H1 (cell line): Measurements from ENCODE around the gene MMAB. TPM values are rescaled to one million over a fixed set of nuclear protein-coding genes. Genes with fewer than 3 reads are reported as not detected.

Experiments used
- CTCF ChIA-PET: fragments of 300-600 bp; sonication (Branson Sonifier 250); formaldehyde crosslinking; loops from one replicate; lab custom pipeline; 2021; ENCODE audit not compliant: partially characterized antibody; lab: Charles Lee
- POLR2A ChIA-PET: fragments of 300-600 bp; sonication (Branson Sonifier 250); formaldehyde crosslinking; loops from one replicate; lab custom pipeline; 2021; ENCODE audit warnings: inconsistent platforms; ENCODE audit not compliant: partially characterized antibody; lab: Charles Lee
- DNase-seq, 2 experiments: peaks; one replicate each; pipeline versions ENCODE4 v3.0.0 to v3.0.0-alpha.2; 2010 to 2022; ENCODE audit warnings: low spot score in 2 of 2, low read depth in 1 of 2, mixed read lengths in 1 of 2
- FAIRE-seq: peaks from 2 replicates; lab custom pipeline; 2011; peaks lifted over from hg19 to GRCh38; lab: Jason Lieb, UNC
- H2AFZ ChIP-seq: 2 replicates; pipeline ENCODE4 v1.8.1; 2012; ENCODE audit warnings: low read length, inconsistent platforms
- H2AK5ac ChIP-seq: 2 replicates; pipeline ENCODE4 v1.6.1; 2013; ENCODE audit warnings: low read depth, low read length
- H2BK120ac ChIP-seq: replicated peaks from 2 replicates; pipeline ENCODE3; 2013; ENCODE audit warnings: low read depth, low read length, inconsistent platforms
- H2BK12ac ChIP-seq: 2 replicates; pipeline ENCODE4 v1.6.1; 2013; ENCODE audit warnings: low read depth, low read length
- H2BK15ac ChIP-seq: 2 replicates; pipeline ENCODE4 v1.6.1; 2013; ENCODE audit warnings: low read length
- H2BK20ac ChIP-seq: 2 replicates; pipeline ENCODE4 v1.6.1; 2013; ENCODE audit warnings: low read length
- H2BK5ac ChIP-seq: 2 replicates; pipeline ENCODE4 v1.6.1; 2013; ENCODE audit warnings: low read depth, low read length
- H3K14ac ChIP-seq: 2 replicates; pipeline ENCODE4 v1.6.1; 2013; ENCODE audit warnings: inconsistent platforms; ENCODE audit not compliant: insufficient read length
- H3K18ac ChIP-seq: 2 replicates; pipeline ENCODE4 v1.6.1; 2013; ENCODE audit warnings: low read length; ENCODE audit errors: extremely low read depth
- H3K23ac ChIP-seq: 2 replicates; pipeline ENCODE4 v1.6.1; 2013; ENCODE audit warnings: inconsistent platforms; ENCODE audit not compliant: insufficient read length
- H3K23me2 ChIP-seq: 2 replicates; pipeline ENCODE4 v1.6.1; 2013; ENCODE audit warnings: low read depth, low read length
- H3K27ac ChIP-seq: 2 replicates; pipeline ENCODE4 v1.6.1; 2011; ENCODE audit warnings: low read depth, low read length, inconsistent platforms
- H3K27me3 ChIP-seq, 4 experiments: replicated peaks in 1 of 4; 1 replicate in 1 of 4; 2 replicates in 3 of 4; pipeline versions ENCODE4 v1.6.1 to v1.8.1; 2011 to 2013; ENCODE audit warnings: low read length in 3 of 4, mild to moderate bottlenecking in 3 of 4, inconsistent platforms in 2 of 4, mixed read lengths in 2 of 4, moderate library complexity in 1 of 4; ENCODE audit not compliant: control insufficient read depth in 3 of 4, insufficient read depth in 3 of 4; ENCODE audit errors: extremely low read depth in 1 of 4
- H3K36me3 ChIP-seq, 4 experiments: 2 replicates each; pipeline versions ENCODE4 v1.6.1 to v1.8.1; 2011 to 2013; ENCODE audit warnings: mild to moderate bottlenecking in 4 of 4, low read length in 3 of 4, moderate library complexity in 2 of 4, control low read depth in 1 of 4, inconsistent platforms in 1 of 4; ENCODE audit not compliant: insufficient read depth in 4 of 4, control insufficient read depth in 2 of 4
- H3K4ac ChIP-seq: replicated peaks from 2 replicates; pipeline ENCODE3; 2013; ENCODE audit warnings: low read length, low read depth, mixed read lengths, inconsistent platforms; ENCODE audit not compliant: insufficient read length
- H3K4me1 ChIP-seq, 4 experiments: replicated peaks in 1 of 4; 1 replicate in 1 of 4; 2 replicates in 3 of 4; pipeline versions ENCODE4 v1.6.1 to v1.8.1; 2011 to 2013; ENCODE audit warnings: low read length in 3 of 4, inconsistent platforms in 2 of 4, mixed read lengths in 1 of 4; ENCODE audit not compliant: insufficient read depth in 4 of 4, control insufficient read depth in 3 of 4
- H3K4me2 ChIP-seq, 2 experiments: 2 replicates each; pipeline versions ENCODE4 v1.6.1 to v1.8.1; 2011 to 2013; ENCODE audit warnings: low read depth in 2 of 2, low read length in 2 of 2, control low read depth in 1 of 2, inconsistent platforms in 1 of 2, mild to moderate bottlenecking in 1 of 2; ENCODE audit not compliant: insufficient read depth in 1 of 2
- H3K4me3 ChIP-seq, 4 experiments: fragments of 200-600, 300-600 bp in 1 of 4; sonication (generic), shearing (Covaris generic), sonication (Bioruptor Twin) in 1 of 4; 2 replicates each; pipeline versions ENCODE4 v1.5.1 to v1.8.1; 2011 to 2016; ENCODE audit warnings: low read length in 4 of 4, low read depth in 3 of 4, control low read depth in 2 of 4, inconsistent platforms in 2 of 4, mild to moderate bottlenecking in 2 of 4, mixed read lengths in 1 of 4, moderate library complexity in 1 of 4; ENCODE audit not compliant: insufficient read depth in 2 of 4; ENCODE audit errors: extremely low read depth in 1 of 4
- H3K56ac ChIP-seq: replicated peaks from 2 replicates; pipeline ENCODE3; 2013; ENCODE audit warnings: low read depth, mild to moderate bottlenecking, mixed read lengths, low read length, inconsistent platforms; ENCODE audit not compliant: insufficient read length
- H3K79me1 ChIP-seq: 2 replicates; pipeline ENCODE4 v1.6.1; 2013; ENCODE audit warnings: low read depth, low read length, control low read depth
- H3K79me2 ChIP-seq, 2 experiments: 2 replicates each; pipeline versions ENCODE4 v1.6.1 to v1.8.1; 2012 to 2013; ENCODE audit warnings: low read length in 2 of 2, mild to moderate bottlenecking in 2 of 2, inconsistent platforms in 1 of 2; ENCODE audit not compliant: insufficient read depth in 2 of 2, control insufficient read depth in 1 of 2
- H3K9ac ChIP-seq, 4 experiments: replicated peaks in 1 of 4; 1 replicate in 1 of 4; 2 replicates in 3 of 4; pipeline versions ENCODE4 v1.6.1 to v1.8.1; 2011 to 2013; ENCODE audit warnings: low read depth in 3 of 4, low read length in 3 of 4, control low read depth in 2 of 4, mild to moderate bottlenecking in 2 of 4, moderate library complexity in 2 of 4, inconsistent platforms in 1 of 4; ENCODE audit errors: extremely low read depth in 1 of 4
- H3K9me3 ChIP-seq, 2 experiments: 2 replicates each; pipeline versions ENCODE4 v1.6.1 to v1.8.1; 2012 to 2013; ENCODE audit warnings: mild to moderate bottlenecking in 2 of 2, moderate library complexity in 2 of 2, control low read depth in 1 of 2, inconsistent platforms in 1 of 2, low read depth in 1 of 2, low read length in 1 of 2, mixed read lengths in 1 of 2; ENCODE audit not compliant: insufficient read depth in 2 of 2
- H4K20me1 ChIP-seq, 2 experiments: replicated peaks in 1 of 2; 2 replicates each; pipeline versions ENCODE3 to v1.8.1; 2011 to 2013; ENCODE audit warnings: inconsistent platforms in 2 of 2, low read length in 2 of 2, mild to moderate bottlenecking in 1 of 2; ENCODE audit not compliant: insufficient read depth in 2 of 2, control insufficient read depth in 1 of 2
- H4K5ac ChIP-seq: 2 replicates; pipeline ENCODE4 v1.6.1; 2013; ENCODE audit warnings: low read length, low read depth, mixed read lengths, inconsistent platforms; ENCODE audit not compliant: insufficient read length
- H4K8ac ChIP-seq: 2 replicates; pipeline ENCODE4 v1.8.0; 2013; ENCODE audit warnings: mild to moderate bottlenecking, moderate library complexity, low read length, inconsistent platforms; ENCODE audit not compliant: insufficient read depth; ENCODE audit errors: extremely low read depth
- H4K91ac ChIP-seq: replicated peaks from 2 replicates; pipeline ENCODE3; 2013; ENCODE audit warnings: low read length, mixed read lengths, inconsistent platforms; ENCODE audit not compliant: insufficient read length
- CHD2 ChIP-seq: IDR thresholded peaks from 2 replicates; pipeline ENCODE4 v1.6.1; 2012; ENCODE audit warnings: low read length, improper control_type of control experiment
- CTCF ChIP-seq, 3 experiments: IDR thresholded peaks; 1 replicate in 2 of 3; 2 replicates in 1 of 3; pipeline versions ENCODE4 v1.5.1 to v1.6.1; 2011; ENCODE audit warnings: low read length in 3 of 3, mild to moderate bottlenecking in 3 of 3, inconsistent platforms in 2 of 3, low read depth in 1 of 3, moderate library complexity in 1 of 3; ENCODE audit not compliant: insufficient read depth in 1 of 3; ENCODE audit errors: control extremely low read depth in 1 of 3
- WGBS, 2 experiments: shearing (Covaris generic) in 1 of 2; methylation state at CpG; one replicate each; pipeline versions ENCODE4 v1.1.6 to v1.1.7; 2013 to 2015; ENCODE audit warnings: low lambda C conversion rate in 2 of 2, mixed read lengths in 2 of 2, inconsistent platforms in 1 of 2, low coverage in 1 of 2, missing lambda C conversion rate in 1 of 2; ENCODE audit not compliant: insufficient replicate concordance in 2 of 2, insufficient coverage in 1 of 2, insufficient read length in 1 of 2; ENCODE audit errors: extremely low coverage in 1 of 2, missing lambda C conversion rate in 1 of 2; 5-methylcytosine and 5-hydroxymethylcytosine counted together
- polyA plus RNA-seq, 7 experiments: library from polyadenylated mRNA; depleted of rRNA in 3 of 7; stranded (reverse) in 5 of 7; unstranded in 2 of 7; fragments of >200 nt in 5 of 7; fragments of 200-250 nt in 2 of 7; gene quantifications; 1 replicate in 5 of 7; 2 replicates in 1 of 7; 4 replicates in 1 of 7; pipeline versions ENCODE4 v1.2.1 to v1.2.3, GENCODE V29; 2011 to 2013; ENCODE audit warnings: missing spikeins in 2 of 7, mixed read lengths in 2 of 7
- total RNA-seq: library from RNA; stranded (reverse); fragmentation: NEBNext Ultra II Directional; extraction: Animal tissue kit (Norgen Biotek cat#: 25700); gene quantifications from 2 replicates; pipeline ENCODE4 v1.2.1, GENCODE V29; 2021

Gene MMAB
- total and polyA plus RNA-seq, 2 of the 8 experiments (the other 6 are each of a cell fraction or from before 2014, with no cell fraction given): 12.9 to 18.5 TPM

- H4K91ac ChIP-seq: no peak overlapping the region
- TF ChIP-seq CTCF (IDR thresholded peaks at IDR 0.05; ENCODE audit: control extremely low read depth in 1 of 3, insufficient read depth in 1 of 3, low read depth in 1 of 3, low read length in 3 of 3) (no peak), CHD2 (no peak)
- no peak overlapping the region for H3K4me2 ChIP-seq
- H3K9me3 ChIP-seq: no peaks in the 10 kb centered on the region
- H2BK12ac ChIP-seq: no peak overlapping the region
- H2BK120ac ChIP-seq: no peak overlapping the region
- no peak overlapping the region for H2BK15ac ChIP-seq
- no peak overlapping the region for H2AFZ ChIP-seq
- no peak overlapping the region for H3K4ac ChIP-seq
- H2BK5ac ChIP-seq: no peak overlapping the region
- no peak overlapping the region for H3K14ac ChIP-seq
- no peak overlapping the region for H3K18ac ChIP-seq
- H4K8ac ChIP-seq: no peak overlapping the region
- ChIA-PET CTCF (interaction anchor here (1.2 to 3.6 kb wide), 5 partner anchors 10 to 199 kb away, joined by 4 to 18 read pairs (median 9); no protein-coding TSS in a partner anchor), POLR2A (no interaction called here)
- no peak overlapping the region for H3K27ac ChIP-seq
- H2AK5ac ChIP-seq: no peak overlapping the region
- FAIRE-seq (no peak), DNase-seq (no peak)
- no peak overlapping the region for H3K4me3 ChIP-seq
- H3K23me2 ChIP-seq: peaks cover 5% of the 10 kb centered on the region; the same call in 1 of the 2 replicates
- no peak overlapping the region for H3K56ac ChIP-seq
- WGBS, 2 experiments: 82% methylated on average over 3 of the region's 3 CpGs; no CpG with 5 or more reads in 1 of the 2 experiments
- H4K5ac ChIP-seq: no peak overlapping the region
- peaks cover 0 to 2% of the 10 kb centered on the region in 2 experiments for H4K20me1 ChIP-seq
- H2BK20ac ChIP-seq: no peak overlapping the region
- no peaks in the 10 kb centered on the region for H3K27me3 ChIP-seq
- H3K79me2 ChIP-seq: peaks cover 0 to 6% of the 10 kb centered on the region in 2 experiments; a peak in 1 of 4 replicates
- no peak overlapping the region for H3K9ac ChIP-seq
- no peaks in the 10 kb centered on the region for H3K79me1 ChIP-seq
- peaks cover 2 to 4% (median 3%) of the 10 kb centered on the region in 4 experiments; a peak in 4 of 7 replicates for H3K4me1 ChIP-seq
- peaks cover 8 to 43% (median 15%) of the 10 kb centered on the region in 4 experiments; a peak in 6 of 8 replicates for H3K36me3 ChIP-seq
- H3K23ac ChIP-seq: no peak overlapping the region
These were observed 2.4 kb upstream of the MMAB start for GRCh38 chr12:109575683-109576082.
